Measurements from ENCODE around the gene MET. TPM values are rescaled to one million over a fixed set of nuclear protein-coding genes. Genes with fewer than 3 reads are reported as not detected.

MET gene
- total and polyA plus RNA-seq, 2 of the 13 experiments (the other 11 are each of a cell fraction or from before 2014, with no cell fraction given): 21.8 to 31.5 TPM

- TF ChIP-seq ZBTB26 (CRISPR knock-in tag; IDR thresholded peaks at IDR 0.05; ENCODE audit: borderline replicate concordance) (no peak), ZBTB8A (CRISPR knock-in tag; IDR thresholded peaks at IDR 0.05; ENCODE audit: borderline replicate concordance, low read depth) (no peak)
These were observed 8.3 kb upstream of the MET start (continued) for GRCh38 chr7:116663744-116664143.

GRCh38 chr7:116665332-116665996 is 6.5 kb upstream of the MET start:
- Histone ChIP-seq H4K20me1 (ENCODE audit: insufficient read depth, low read length) (no peaks in the 10 kb centered on the region), H2AFZ (ENCODE audit: low read length) (no peak overlapping the region), H3K9me3 (ENCODE audit: low read length) (no peaks in the 10 kb centered on the region), H3K4me1 (ENCODE audit: insufficient read depth, low read length) (peaks cover under 1% of the 10 kb centered on the region; the same call in 1 of the 2 replicates), H3K4me2 (ENCODE audit: low read depth, low read length) (no peak overlapping the region), H3K36me3 (replicated peaks in 1 of 2; ENCODE audit: control insufficient read depth in 1 of 2, insufficient read depth in 2 of 2, low read length in 2 of 2) (no peaks in the 10 kb centered on the region), H3K27me3 (ENCODE audit: control insufficient read depth in 1 of 2, insufficient read depth in 2 of 2, low read length in 2 of 2) (no peaks in the 10 kb centered on the region), H3K79me2 (ENCODE audit: insufficient read depth, low read length) (no peaks in the 10 kb centered on the region), H3K9ac (ENCODE audit: insufficient read depth, low read depth, low read length) (no peak overlapping the region), H3K27ac (ENCODE audit: extremely low read length, insufficient read depth, low read length) (no peak overlapping the region), H3K4me3 (replicated peaks in 1 of 3; ENCODE audit: insufficient read depth in 1 of 3, low read depth in 2 of 3, low read length in 3 of 3) (no peak overlapping the region)
- WGBS (ENCODE audit: low lambda C conversion rate): 6% methylated on average over 2 of the region's 2 CpGs
- ATAC-seq: no peak
- intact Hi-C loops (cut with micrococcal nuclease; ENCODE audit: unreplicated experiment): no loop called here
- in situ Hi-C loops (cut with HindIII; ENCODE audit: extremely low pct_ligation_motif_present, low pct_unique_long_range_greater_than_20kb): no loop called here
- no peak for FAIRE-seq
- no TSS peak for BruUV-seq (replicated peaks)
- ChIA-PET CTCF (ENCODE audit: low intra/inter-chr PET ratio, low total read pairs) (no interaction called here), POLR2A (no interaction called here)
- no peak for TF ChIP-seq MTF2 (CRISPR knock-in tag; IDR thresholded peaks at IDR 0.05; ENCODE audit: borderline replicate concordance)
- no peak for TF ChIP-seq ZNF367 (CRISPR knock-in tag; IDR thresholded peaks at IDR 0.05; ENCODE audit: borderline replicate concordance)
- no peak for TF ChIP-seq ARNTL (CRISPR knock-in tag; IDR thresholded peaks at IDR 0.05)
- TF ChIP-seq TBP (CRISPR knock-in tag; IDR thresholded peaks at IDR 0.05): no peak
- TF ChIP-seq ZNF552 (CRISPR knock-in tag; IDR thresholded peaks at IDR 0.05; ENCODE audit: borderline replicate concordance): no peak
- TF ChIP-seq, protein P1, sequence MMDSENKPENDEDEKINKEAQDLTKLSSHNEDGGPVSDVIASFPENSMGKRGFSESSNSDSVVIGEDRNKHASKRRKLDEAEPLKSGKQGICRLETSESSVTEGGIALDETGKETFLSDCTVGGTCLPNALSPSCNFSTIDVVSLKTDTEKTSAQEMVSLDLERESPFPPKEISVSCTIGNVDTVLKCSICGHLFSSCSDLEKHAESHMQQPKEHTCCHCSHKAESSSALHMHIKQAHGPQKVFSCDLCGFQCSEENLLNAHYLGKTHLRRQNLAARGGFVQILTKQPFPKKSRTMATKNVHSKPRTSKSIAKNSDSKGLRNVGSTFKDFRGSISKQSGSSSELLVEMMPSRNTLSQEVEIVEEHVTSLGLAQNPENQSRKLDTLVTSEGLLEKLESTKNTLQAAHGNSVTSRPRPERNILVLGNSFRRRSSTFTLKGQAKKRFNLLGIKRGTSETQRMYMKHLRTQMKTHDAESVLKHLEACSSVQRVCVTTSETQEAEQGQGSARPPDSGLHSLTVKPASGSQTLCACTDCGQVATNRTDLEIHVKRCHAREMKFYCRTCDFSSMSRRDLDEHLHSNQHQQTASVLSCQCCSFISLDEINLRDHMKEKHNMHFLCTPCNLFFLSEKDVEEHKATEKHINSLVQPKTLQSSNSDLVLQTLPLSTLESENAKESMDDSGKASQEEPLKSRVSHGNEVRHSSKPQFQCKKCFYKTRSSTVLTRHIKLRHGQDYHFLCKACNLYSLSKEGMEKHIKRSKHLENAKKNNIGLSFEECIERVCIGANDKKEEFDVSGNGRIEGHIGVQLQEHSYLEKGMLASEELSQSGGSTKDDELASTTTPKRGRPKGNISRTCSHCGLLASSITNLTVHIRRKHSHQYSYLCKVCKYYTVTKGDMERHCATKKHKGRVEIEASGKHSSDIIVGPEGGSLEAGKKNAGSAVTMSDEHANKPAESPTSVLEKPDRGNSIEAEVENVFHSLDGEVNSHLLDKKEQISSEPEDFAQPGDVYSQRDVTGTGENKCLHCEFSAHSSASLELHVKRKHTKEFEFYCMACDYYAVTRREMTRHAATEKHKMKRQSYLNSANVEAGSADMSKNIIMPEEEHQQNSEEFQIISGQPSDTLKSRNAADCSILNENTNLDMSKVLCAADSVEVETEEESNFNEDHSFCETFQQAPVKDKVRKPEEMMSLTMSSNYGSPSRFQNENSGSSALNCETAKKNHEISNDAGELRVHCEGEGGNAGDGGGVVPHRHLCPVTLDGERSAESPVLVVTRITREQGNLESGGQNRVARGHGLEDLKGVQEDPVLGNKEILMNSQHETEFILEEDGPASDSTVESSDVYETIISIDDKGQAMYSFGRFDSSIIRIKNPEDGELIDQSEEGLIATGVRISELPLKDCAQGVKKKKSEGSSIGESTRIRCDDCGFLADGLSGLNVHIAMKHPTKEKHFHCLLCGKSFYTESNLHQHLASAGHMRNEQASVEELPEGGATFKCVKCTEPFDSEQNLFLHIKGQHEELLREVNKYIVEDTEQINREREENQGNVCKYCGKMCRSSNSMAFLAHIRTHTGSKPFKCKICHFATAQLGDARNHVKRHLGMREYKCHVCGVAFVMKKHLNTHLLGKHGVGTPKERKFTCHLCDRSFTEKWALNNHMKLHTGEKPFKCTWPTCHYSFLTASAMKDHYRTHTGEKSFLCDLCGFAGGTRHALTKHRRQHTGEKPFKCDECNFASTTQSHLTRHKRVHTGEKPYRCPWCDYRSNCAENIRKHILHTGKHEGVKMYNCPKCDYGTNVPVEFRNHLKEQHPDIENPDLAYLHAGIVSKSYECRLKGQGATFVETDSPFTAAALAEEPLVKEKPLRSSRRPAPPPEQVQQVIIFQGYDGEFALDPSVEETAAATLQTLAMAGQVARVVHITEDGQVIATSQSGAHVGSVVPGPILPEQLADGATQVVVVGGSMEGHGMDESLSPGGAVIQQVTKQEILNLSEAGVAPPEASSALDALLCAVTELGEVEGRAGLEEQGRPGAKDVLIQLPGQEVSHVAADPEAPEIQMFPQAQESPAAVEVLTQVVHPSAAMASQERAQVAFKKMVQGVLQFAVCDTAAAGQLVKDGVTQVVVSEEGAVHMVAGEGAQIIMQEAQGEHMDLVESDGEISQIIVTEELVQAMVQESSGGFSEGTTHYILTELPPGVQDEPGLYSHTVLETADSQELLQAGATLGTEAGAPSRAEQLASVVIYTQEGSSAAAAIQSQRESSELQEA (CRISPR knock-in tag; IDR thresholded peaks at IDR 0.05; ENCODE audit: not compliant biosample characterization): no peak
- TF ChIP-seq ELF4 (CRISPR knock-in tag; IDR thresholded peaks at IDR 0.05; ENCODE audit: borderline replicate concordance): no peak
- TF ChIP-seq ZNF768 (CRISPR knock-in tag; IDR thresholded peaks at IDR 0.05): no peak
- TF ChIP-seq THAP7 (CRISPR knock-in tag; IDR thresholded peaks at IDR 0.05): no peak
- DNase-seq (ENCODE audit: low spot score): no peak

All from HepG2 (cell line).